22Rv1 (cell line): ENCODE data around the gene HDGFL3.

Experiments
- CTCF ChIP-seq: fragments of 450-650 bp; IDR thresholded peaks from 2 replicates; pipeline ENCODE4 v1.5.1; 2017; ENCODE audit warnings: mild to moderate bottlenecking
- ZFX ChIP-seq: fragments of 450-650 bp; IDR thresholded peaks from 2 replicates; pipeline ENCODE4 v1.6.1; 2017; ENCODE audit warnings: antibody characterized with exemption, borderline replicate concordance

GRCh38 chr15:83166830-83167229 lies 40.8 kb downstream of the HDGFL3 start:
- no peak for TF ChIP-seq CTCF
- no peak for TF ChIP-seq ZFX
